Stimulated activated CD4-positive, alpha-beta T cell treated with anti-CD3 and anti-CD28 coated beads, Interleukin-2, amount 100 ng/mL, for 24 hours (primary cell): ENCODE data around the gene DMBT1.

Experiments
- DNase-seq, 2 donors: peaks; one replicate each; pipeline ENCODE4 v3.0.0-alpha.2; 2020

DMBT1 gene

DNA sequence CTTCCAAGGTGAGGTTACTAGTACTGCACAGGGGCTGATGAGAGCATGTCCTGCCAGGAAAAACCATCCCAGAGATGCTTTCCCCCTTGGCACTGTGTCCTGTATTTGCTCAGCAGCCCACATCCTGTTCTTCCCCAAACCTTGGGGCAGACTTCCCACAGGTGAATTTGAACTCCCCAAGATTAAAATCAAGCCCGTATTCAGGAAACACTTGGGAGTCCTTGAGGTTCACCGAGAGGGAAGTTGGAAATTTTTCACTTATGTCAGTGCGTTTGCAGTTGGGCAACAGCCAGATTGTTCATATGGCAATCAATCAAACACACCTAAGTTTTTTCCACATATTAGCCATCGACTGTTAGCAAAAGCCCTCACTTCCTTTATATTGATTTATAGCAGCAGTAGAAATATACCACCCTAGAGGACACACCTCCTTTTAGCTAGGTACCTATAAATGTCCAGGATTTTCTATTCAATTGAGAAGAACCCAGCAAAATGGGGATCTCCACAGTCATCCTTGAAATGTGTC, at the start of gene DMBT1:
Gene DMBT1, plus strand, starts transcription at position 476 of the 526 bp plus-strand sequence. Its CDS starts 17 bp downstream, at position 493.
- no peak for DNase-seq

- no peak for DNase-seq
These were observed 47.5 kb upstream of the DMBT1 start for GRCh38 chr10:122513053-122513452.

DNA sequence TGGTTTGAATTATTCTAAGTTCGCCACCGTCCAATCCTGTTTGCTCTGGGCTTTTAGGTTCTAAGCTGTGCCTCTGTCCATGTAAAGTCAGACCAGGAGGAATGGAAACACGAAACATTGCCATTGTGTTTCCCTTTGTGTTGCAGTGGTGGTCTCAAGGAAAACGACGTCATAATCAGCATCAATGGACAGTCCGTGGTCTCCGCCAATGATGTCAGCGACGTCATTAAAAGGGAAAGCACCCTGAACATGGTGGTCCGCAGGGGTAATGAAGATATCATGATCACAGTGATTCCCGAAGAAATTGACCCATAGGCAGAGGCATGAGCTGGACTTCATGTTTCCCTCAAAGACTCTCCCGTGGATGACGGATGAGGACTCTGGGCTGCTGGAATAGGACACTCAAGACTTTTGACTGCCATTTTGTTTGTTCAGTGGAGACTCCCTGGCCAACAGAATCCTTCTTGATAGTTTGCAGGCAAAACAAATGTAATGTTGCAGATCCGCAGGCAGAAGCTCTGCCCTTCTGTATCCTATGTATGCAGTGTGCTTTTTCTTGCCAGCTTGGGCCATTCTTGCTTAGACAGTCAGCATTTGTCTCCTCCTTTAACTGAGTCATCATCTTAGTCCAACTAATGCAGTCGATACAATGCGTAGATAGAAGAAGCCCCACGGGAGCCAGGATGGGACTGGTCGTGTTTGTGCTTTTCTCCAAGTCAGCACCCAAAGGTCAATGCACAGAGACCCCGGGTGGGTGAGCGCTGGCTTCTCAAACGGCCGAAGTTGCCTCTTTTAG, 46.3 kb upstream of the DMBT1 start:
- no peak for DNase-seq

DNA sequence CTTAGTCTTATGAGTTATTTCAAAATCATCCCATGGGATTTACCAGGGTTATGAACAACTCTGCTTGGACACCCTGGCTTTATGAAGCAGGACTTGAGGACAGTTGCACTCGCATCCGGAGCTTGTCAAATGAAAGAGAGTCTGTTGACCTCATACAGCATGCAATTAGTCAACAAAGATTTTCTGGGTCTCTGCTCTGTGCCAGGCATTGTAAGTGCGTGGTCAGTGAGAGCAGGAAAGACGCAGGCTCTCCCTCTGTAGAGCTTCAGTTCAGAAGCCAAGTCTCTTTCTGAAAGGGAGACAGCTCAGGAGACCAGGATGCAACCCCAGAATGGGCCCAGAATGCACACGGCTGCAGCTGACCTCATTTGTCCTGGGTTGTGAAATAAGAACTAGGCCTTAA, 45.5 kb upstream of the DMBT1 start:
- no peak for DNase-seq

DNA sequence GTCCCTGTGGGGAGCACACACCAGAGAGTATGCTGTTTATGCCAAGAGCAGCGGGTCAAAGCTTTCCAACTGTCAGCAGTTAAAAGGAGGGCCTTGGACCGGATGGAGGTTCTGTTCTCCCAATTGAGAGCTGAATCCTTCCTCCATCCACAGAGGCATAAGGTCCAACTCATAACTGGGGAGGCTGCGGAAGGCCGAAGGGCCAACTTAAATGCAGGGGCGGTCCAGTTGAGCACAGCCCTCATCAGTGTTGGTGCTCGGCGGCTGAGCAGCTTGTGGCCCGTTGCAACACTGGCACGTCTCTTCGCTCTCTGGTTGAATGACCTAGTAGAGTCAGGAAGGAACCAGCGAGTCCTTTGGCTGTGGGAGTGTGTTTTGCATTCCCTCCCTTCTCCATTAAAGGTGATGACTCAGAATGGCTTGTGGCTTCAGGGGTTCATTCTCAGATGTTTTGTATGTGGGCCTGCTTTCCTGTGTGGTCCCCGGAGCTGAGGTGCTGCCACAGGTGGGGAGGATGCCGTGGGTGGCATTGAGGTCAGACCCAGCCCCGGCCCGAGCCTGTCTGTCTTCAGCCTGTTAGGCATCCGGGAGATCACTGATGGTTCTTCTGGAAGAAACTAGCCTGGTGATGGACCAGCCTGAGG, 44.8 kb upstream of the DMBT1 start:
- DNase-seq: peak; percentile 47 to 64

- DNase-seq: no peak
These were observed 43.8 kb upstream of the DMBT1 start for GRCh38 chr10:122516734-122517133.

DNA sequence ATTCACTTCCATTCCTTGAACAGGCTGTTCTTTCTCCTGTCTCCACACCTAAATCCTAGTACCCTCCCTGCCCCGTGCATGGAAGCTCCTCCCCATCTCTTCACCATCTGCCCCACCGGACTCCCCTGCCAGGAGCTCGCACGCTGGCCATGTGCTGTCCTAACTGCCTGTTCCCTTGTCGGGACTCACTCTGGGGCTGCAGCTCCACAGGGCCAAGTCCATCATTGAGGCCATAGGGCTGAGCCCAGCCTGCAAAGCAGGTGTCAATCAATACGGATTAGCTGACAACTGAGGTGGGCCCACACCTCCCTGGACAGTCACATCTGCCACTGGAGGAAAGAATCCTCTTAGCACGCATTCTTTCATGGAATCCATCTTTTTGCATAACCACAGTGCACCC, 41.4 kb upstream of the DMBT1 start:
- DNase-seq: no peak

DNA sequence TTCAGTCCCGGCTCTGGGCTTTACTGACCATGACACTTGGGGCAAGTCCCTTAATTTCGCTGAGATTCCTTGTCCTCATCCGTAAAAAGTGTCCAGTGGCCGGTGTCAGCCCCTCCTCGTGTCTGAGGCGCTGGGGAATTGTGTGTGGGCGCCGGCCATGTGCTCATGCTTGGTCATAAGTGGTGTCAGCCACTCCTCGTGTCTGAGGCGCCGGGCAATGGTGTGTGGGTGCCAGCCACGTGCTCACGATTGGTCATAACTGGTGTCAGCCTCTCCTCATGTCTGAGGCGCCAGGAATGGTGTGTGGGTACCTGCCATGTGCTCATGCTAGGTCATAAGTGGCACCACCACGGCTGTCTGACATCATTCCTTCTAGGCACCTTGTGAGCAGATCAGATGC, 40.7 kb upstream of the DMBT1 start:
- no peak for DNase-seq

GRCh38 chr10:122521011-122521410, 39.5 kb upstream of the DMBT1 start:
- DNase-seq: no peak

- no peak for DNase-seq
These were observed 35.7 kb upstream of the DMBT1 start for GRCh38 chr10:122524811-122525210.

- DNase-seq: no peak
These were observed 34.8 kb upstream of the DMBT1 start for GRCh38 chr10:122525788-122526187.

GRCh38 chr10:122526892-122527291, 33.7 kb upstream of the DMBT1 start:
- DNase-seq: no peak

GRCh38 chr10:122530177-122530576, 30.4 kb upstream of the DMBT1 start:
- no peak for DNase-seq

DNA sequence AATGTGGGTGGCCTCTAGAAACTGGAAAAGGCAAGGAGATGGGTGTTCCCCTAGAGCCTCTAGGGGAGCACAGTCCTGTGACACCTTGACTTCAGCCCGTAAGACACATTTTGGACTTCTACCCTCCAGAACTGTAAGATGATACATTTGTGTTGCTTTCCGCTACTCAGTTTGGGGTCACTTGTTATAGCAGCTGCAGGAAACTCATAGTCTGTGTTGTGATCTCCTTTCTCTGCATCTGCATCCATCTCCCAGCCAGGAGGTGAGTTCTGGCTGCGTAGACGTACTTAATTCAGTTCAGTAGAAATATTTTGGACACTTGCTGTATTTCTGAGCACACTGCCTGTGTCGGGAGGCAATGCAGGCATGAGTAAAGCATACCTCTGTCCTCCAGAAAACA, 29.3 kb upstream of the DMBT1 start:
- no peak for DNase-seq

DNA sequence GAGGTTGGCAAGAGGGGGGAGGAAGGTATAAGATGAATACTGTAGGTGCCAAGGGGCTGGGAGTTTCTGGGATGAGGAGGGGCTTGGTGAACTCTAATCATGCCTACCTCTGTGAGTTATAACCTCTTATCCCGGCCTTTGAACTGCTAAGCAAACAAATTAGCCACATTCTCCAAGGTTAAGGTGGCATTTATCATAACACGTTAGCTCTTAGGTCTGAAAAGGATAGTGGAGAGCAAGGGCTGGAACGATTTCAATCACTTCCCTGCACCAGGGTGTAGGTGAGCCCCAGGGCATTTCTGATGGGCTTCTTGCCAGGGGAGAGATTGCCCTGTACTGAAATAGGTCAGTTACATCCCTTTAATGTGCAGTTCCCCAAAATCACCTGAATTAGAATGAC, 28.6 kb upstream of the DMBT1 start:
- DNase-seq: no peak

- DNase-seq: no peak
These were observed 27.8 kb upstream of the DMBT1 start for GRCh38 chr10:122532601-122533296.

- DNase-seq: no peak
These were observed 23.0 kb upstream of the DMBT1 start for GRCh38 chr10:122537545-122537944.

DNA sequence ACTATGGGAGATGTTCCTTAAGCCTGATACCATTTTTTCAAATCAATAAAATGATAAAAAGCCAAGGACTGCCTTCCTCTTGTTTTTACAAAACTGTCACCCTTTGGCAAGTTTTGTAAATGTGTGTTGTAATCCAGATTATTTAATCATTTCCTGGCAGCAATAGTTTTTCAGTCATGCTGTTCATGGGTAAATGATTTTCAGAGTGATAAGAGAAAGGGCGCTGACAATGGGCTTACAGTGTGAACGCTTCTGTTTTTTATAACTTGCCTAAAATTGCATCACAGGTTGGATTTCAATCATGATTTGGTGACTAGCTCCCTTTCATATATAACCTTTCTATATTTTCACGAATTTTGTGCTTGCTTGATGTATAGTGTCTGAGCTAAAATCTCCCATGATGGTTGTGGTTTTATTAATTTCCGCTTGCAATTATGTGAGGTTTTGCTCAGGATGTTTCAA, 19.0 kb upstream of the DMBT1 start:
- DNase-seq: no peak

DNA sequence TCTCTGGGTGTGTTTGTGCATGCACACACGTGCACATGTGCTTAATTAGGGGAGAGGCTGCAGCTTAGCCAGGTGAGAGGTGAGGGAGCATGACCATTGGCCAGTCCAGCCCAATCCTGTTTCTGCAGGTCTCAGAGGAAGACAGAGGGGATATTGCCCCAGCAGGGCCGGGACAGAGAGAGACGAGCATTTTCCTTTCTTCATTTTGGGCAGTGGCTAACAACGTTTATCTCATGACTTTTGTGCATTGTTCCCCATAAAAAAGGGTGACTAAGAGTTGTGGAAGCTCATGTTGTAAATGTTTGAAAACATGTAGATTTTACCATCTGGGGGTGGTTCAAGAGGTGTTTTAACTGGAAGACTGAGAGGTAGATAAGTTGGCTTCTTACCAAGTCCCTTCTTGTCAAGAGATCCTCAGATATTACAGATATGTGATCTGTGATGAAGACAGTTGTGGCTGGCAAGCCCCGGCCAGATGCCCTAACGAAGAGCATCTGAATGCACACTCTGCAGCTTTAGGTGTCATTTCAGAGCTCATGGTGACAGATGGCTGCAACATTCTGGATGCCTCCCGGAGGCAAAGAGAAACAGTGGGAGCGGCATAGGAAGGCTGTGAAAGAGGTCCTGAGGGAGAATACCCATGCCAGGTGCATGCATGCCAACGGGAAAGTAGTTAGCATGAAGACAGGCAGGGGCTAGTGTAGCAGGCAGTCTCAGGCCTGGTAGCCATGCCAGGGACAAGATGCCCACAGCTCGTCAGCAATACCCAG, 16.7 kb upstream of the DMBT1 start:
- no peak for DNase-seq

DNA sequence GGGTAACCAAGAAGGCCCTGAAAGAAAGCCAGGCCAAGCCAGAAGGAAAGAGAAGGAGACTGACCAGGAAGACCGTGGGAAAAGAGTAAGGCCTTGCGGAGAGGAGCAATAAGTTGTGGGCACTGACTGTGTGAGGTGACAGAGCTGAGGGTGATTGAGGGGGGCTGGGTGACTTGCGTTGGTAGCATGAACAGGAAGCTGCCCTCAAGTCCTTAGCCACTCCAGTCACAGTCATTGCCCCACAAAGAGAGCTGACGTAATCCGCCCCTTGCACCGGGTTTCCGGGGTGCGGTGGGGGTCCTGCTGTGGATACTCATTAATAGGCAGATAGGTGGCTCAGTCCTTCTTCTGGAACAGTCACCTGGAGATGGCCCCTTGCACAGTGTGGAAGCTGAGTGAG, 16.1 kb upstream of the DMBT1 start:
- no peak for DNase-seq

- DNase-seq: no peak
These were observed 14.3 kb upstream of the DMBT1 start for GRCh38 chr10:122546242-122546641.

- no peak for DNase-seq
These were observed 12.0 kb upstream of the DMBT1 start for GRCh38 chr10:122548407-122549085.
